ENCODE measurements around the gene PHF20. TPM values are rescaled to one million over a fixed set of nuclear protein-coding genes. Genes with fewer than 3 reads are reported as not detected.
A peak's percentile ranks its signal among the peaks of the same experiment; 100 is the strongest.

PHF20 gene
- total RNA-seq, 1 donor from 2014 or later = 86.0 TPM

- CTCF ChIA-PET = no interaction called here
- Mint-ChIP-seq H3K36me3 (ENCODE audit: low read depth) (peaks cover 54% of the 10 kb centered on the region), H3K27me3 (no peaks in the 10 kb centered on the region), H3K4me1 (peaks cover 3% of the 10 kb centered on the region), H3K9me3 (no peaks in the 10 kb centered on the region), H3K27ac (peak overlapping the region; percentile 18), H3K4me3 (no peak overlapping the region)
- DNase-seq (no peak), ATAC-seq (ENCODE audit: low read depth) (no peak)
- POLR2A ChIA-PET = interaction anchor here (0.5 to 0.7 kb wide), 2 partner anchors 60 to 231 kb away, joined by 3 read pairs; partner anchors contain the start of gene RBM39
- intact Hi-C loops (cut with micrococcal nuclease) = no loop called here
- TF ChIP-seq CTCF (IDR thresholded peaks at IDR 0.05) = no peak
Observed at GRCh38 chr20:35801865-35802264, 30.1 kb downstream of the PHF20 start.

- Mint-ChIP-seq H3K4me3 (no peak overlapping the region), H3K27ac (no peak overlapping the region), H3K27me3 (no peaks in the 10 kb centered on the region), H3K9me3 (no peaks in the 10 kb centered on the region), H3K36me3 (ENCODE audit: low read depth) (peaks cover 62% of the 10 kb centered on the region), H3K4me1 (peaks cover 4% of the 10 kb centered on the region)
- CTCF ChIA-PET = no interaction called here
- POLR2A ChIA-PET = no interaction called here
- no peak for TF ChIP-seq CTCF (IDR thresholded peaks at IDR 0.05)
- intact Hi-C loops (cut with micrococcal nuclease) = no loop called here
- DNase-seq (no peak), ATAC-seq (ENCODE audit: low read depth) (no peak)
Observed at GRCh38 chr20:35806075-35806474, 34.3 kb downstream of the PHF20 start.

GRCh38 chr20:35807877-35808276 lies 36.1 kb downstream of the PHF20 start:
- DNase-seq (no peak), ATAC-seq (ENCODE audit: low read depth) (no peak)
- TF ChIP-seq CTCF (IDR thresholded peaks at IDR 0.05) = no peak
- Mint-ChIP-seq H3K9me3 (no peaks in the 10 kb centered on the region), H3K36me3 (ENCODE audit: low read depth) (peaks cover 55% of the 10 kb centered on the region), H3K4me1 (peaks cover 2% of the 10 kb centered on the region), H3K4me3 (no peak overlapping the region), H3K27ac (no peak overlapping the region), H3K27me3 (no peaks in the 10 kb centered on the region)
- POLR2A ChIA-PET = no interaction called here
- CTCF ChIA-PET = no interaction called here
- intact Hi-C loops (cut with micrococcal nuclease) = no loop called here

- DNase-seq = no peak
- Mint-ChIP-seq H3K27ac (no peak overlapping the region), H3K9me3 (no peaks in the 10 kb centered on the region), H3K4me3 (no peak overlapping the region), H3K27me3 (no peaks in the 10 kb centered on the region), H3K36me3 (ENCODE audit: low read depth) (peaks cover 42% of the 10 kb centered on the region), H3K4me1 (peaks cover 7% of the 10 kb centered on the region)
- CTCF ChIA-PET = no interaction called here
- no peak for ATAC-seq (ENCODE audit: low read depth)
- intact Hi-C loops (cut with micrococcal nuclease) = no loop called here
- TF ChIP-seq CTCF (IDR thresholded peaks at IDR 0.05) = no peak
- POLR2A ChIA-PET = interaction anchor here (0.7 kb wide), 1 partner anchor 1777 kb away, joined by 8 read pairs; no protein-coding TSS in a partner anchor
Observed at GRCh38 chr20:35820715-35821114, 48.9 kb downstream of the PHF20 start.

GRCh38 chr20:35821807-35822242 lies 50.0 kb downstream of the PHF20 start:
- Mint-ChIP-seq H3K36me3 (ENCODE audit: low read depth) (peaks cover 44% of the 10 kb centered on the region), H3K27me3 (no peaks in the 10 kb centered on the region), H3K9me3 (no peaks in the 10 kb centered on the region), H3K4me1 (peaks cover 11% of the 10 kb centered on the region), H3K4me3 (no peak overlapping the region), H3K27ac (peak overlapping the region; percentile 3)
- intact Hi-C loops (cut with micrococcal nuclease) = no loop called here
- no peak for TF ChIP-seq CTCF (IDR thresholded peaks at IDR 0.05)
- ChIA-PET CTCF (no interaction called here), POLR2A (interaction anchor here (0.5 kb wide), 1 partner anchor 18 kb away, joined by 3 read pairs; no protein-coding TSS in a partner anchor)
- DNase-seq = no peak
- ATAC-seq (ENCODE audit: low read depth) = no peak
